Measurements from ENCODE around the gene ELP4. TPM values are rescaled to one million over a fixed set of nuclear protein-coding genes. Genes with fewer than 3 reads are reported as not detected.

Gene ELP4
- total RNA-seq, 6 experiments from 2014 or later = 7.3 to 16.4 (median 9.2) TPM

DNA sequence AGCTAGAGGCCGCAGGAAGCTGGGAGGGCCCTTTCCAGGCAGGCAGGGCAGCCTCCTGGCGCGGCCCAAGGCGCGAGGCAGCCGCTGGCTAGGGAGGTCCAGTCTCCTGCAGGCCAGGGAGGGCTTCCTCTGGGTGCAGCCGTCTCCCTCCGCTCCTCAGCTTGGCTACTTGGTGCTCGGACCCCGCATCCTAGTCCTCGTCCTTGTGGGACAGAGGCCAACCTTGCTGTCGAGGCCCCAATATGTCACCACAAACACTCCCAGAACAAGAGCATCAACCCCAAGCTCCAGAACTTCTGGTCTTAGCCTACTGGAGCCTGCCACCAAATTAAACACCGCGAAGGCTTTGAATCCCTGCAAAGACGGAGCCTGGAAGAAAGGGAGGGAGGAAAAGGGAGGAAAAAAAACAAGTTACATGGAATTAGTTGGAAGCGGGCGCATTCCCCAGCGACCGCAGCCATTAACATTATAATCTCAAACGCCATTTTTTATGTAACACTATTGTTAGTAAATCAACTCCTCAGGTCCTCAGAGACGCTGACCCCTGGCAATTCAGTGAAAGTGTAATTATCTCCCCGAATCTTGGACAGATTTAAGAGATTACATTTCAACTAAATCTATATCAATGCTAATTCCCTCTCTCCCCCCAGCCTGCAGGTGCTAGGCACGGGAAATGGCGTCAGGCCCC lies 314.2 kb downstream of the ELP4 start:
- H3K4me3 ChIP-seq = no peak overlapping the region
- no peaks in the 10 kb centered on the region for H3K9me3 ChIP-seq
- H3K4me1 ChIP-seq = peaks cover 0 to 8% (median 0%) of the 10 kb centered on the region in 4 donors
- peaks cover 25 to 77% of the 10 kb centered on the region in 2 donors for H3K27me3 ChIP-seq
- no peak for DNase-seq
- no peak for ATAC-seq
- no peaks in the 10 kb centered on the region for H3K36me3 ChIP-seq
- TF ChIP-seq POLR2A (IDR thresholded peaks at IDR 0.05) = no peak
- TF ChIP-seq, protein P1, sequence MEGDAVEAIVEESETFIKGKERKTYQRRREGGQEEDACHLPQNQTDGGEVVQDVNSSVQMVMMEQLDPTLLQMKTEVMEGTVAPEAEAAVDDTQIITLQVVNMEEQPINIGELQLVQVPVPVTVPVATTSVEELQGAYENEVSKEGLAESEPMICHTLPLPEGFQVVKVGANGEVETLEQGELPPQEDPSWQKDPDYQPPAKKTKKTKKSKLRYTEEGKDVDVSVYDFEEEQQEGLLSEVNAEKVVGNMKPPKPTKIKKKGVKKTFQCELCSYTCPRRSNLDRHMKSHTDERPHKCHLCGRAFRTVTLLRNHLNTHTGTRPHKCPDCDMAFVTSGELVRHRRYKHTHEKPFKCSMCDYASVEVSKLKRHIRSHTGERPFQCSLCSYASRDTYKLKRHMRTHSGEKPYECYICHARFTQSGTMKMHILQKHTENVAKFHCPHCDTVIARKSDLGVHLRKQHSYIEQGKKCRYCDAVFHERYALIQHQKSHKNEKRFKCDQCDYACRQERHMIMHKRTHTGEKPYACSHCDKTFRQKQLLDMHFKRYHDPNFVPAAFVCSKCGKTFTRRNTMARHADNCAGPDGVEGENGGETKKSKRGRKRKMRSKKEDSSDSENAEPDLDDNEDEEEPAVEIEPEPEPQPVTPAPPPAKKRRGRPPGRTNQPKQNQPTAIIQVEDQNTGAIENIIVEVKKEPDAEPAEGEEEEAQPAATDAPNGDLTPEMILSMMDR (IDR thresholded peaks at IDR 0.05) = no peak
- intact Hi-C loops (cut with DNase I) = no loop called here
- 5% methylated on average over 16 of the region's 24 CpGs for WGBS (ENCODE audit: insufficient coverage, low coverage, low lambda C conversion rate, missing lambda C conversion rate)
- no peak overlapping the region for H3K27ac ChIP-seq

DNA sequence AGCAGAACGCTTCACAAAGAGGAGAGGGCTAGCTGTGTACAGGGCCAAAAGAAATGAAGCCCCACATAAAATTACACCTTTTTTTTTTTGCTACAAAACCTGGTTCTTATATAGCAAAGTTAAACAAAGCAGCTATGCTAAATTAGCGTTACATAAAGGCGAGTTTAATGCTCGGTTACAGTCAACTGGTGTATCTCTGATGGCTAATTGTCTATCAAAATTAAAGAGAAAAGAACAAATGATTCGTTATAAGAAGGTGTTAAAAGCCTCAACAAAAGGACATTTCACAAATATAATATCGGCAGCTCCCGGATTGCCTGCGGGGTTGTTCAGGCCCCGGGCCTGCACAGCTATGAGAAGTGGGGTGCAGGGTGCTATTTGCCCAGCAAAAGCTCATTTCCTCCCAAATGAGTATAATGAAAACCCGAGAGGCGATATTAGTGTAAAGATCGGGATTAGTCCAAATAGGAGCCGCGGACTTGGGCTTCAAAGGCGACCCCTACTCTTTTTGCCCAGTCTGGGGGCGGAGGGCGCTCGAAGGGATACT lies 314.8 kb downstream of the ELP4 start:
- DNase-seq = no peak
- no peaks in the 10 kb centered on the region for H3K36me3 ChIP-seq
- intact Hi-C loops (cut with DNase I) = no loop called here

DNA sequence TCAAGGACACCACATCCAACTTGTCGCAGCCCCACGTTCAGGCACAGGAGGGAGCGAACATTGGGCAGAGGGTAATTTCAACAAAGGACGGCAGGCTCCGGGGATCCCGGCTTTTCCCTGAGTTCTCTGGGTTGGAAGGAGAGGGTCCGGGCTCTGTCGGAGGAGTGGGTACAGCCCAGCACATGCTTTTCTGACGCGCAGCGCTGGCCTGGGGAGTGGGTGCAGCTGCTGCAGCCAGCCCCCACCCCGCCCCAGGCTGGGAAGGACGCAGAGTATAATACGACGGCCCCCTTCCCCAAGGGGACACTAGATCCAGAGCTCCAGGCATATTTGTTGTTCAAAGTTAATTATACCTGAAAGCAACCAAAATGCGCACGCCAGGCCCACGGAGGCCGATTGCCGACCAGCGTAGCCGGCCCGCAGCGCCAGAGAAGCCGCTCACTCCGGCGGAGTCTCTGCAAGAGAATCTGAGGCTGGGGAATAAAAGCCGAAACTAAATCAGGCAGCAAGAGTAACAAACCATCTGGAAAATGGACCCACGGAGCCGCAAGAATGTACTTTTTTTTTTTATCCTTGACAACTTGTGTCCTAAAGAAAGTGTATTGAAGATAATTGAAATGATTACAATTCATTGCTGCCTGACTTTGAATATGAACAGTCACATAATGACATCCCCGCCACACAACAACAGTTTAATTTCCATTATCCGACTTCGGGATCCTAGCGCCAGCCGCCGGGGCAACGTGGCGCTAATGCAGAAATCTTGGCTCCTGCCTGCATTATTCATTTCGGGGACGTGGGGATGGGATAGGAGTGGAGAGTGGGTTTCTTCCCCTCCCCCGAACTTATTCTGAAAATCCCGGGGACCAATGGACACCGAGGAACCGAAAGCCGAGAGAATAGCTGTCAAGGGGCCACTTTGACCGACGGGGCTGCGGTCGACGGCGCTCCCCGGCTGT lies 315.6 kb downstream of the ELP4 start:
- Histone ChIP-seq H3K4me1 (peaks cover 0 to 8% (median 0%) of the 10 kb centered on the region in 4 donors), H3K9me3 (no peaks in the 10 kb centered on the region), H3K36me3 (no peaks in the 10 kb centered on the region), H3K27ac (no peak overlapping the region), H3K4me3 (no peak overlapping the region), H3K27me3 (peaks cover 24 to 72% of the 10 kb centered on the region in 2 donors)
- no peak for ATAC-seq
- WGBS (ENCODE audit: insufficient coverage, low coverage, low lambda C conversion rate, missing lambda C conversion rate) = 16% methylated on average over 39 of the region's 52 CpGs
- intact Hi-C loops (cut with DNase I) = no loop called here
- no peak for DNase-seq
- TF ChIP-seq POLR2A (IDR thresholded peaks at IDR 0.05) = no peak
- TF ChIP-seq, protein P1 (IDR thresholded peaks at IDR 0.05) = no peak

More for the DNA sequence above, 314.8 kb downstream of the ELP4 start:
- no peak overlapping the region for H3K4me3 ChIP-seq
- TF ChIP-seq POLR2A (IDR thresholded peaks at IDR 0.05) = no peak
- TF ChIP-seq, protein P1 (IDR thresholded peaks at IDR 0.05) = no peak
- no peak for ATAC-seq
- peaks cover 0 to 8% (median 0%) of the 10 kb centered on the region in 4 donors for H3K4me1 ChIP-seq
- H3K9me3 ChIP-seq = no peaks in the 10 kb centered on the region
- H3K27me3 ChIP-seq = peaks cover 25 to 73% of the 10 kb centered on the region in 2 donors
- no peak overlapping the region for H3K27ac ChIP-seq
- 7% methylated on average over 17 of the region's 18 CpGs for WGBS (ENCODE audit: insufficient coverage, low coverage, low lambda C conversion rate, missing lambda C conversion rate)

DNA sequence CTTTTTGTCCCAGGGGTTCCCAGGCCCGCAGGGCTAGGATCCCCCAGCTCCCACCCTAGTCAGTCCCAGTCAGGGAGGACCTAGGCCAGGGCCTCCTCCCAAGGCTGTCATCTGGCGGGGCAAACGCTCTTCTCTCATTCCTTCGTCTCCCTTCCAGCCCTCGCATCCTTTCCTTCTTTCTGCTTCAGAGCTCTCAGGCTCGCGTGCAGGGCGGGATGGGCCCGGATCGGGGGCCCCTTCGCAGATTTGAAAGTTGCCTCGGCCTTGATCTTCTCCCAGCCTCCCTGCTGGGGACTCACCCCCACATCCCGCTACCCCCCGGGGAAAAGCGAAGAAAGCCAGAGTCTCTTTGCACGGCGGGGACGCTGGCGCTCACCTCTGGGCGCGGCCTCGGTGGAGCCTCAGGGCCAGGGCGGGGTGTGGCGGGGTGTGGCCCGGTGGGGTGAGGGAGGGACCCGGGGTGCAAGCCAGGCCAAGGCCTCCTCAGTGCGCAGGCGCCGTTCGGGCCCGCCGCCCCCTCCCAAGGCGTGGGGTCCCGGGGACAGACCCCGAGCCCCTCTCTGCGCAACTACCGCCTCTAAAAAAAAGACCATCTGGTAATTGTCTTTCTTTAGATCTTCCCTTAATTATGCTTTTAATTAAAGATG lies 316.4 kb downstream of the ELP4 start:
- WGBS (ENCODE audit: insufficient coverage, low coverage, low lambda C conversion rate, missing lambda C conversion rate) = 4% methylated on average over 17 of the region's 37 CpGs
- no peaks in the 10 kb centered on the region for H3K36me3 ChIP-seq
- no peak for TF ChIP-seq POLR2A (IDR thresholded peaks at IDR 0.05)
- TF ChIP-seq, protein P1 (IDR thresholded peaks at IDR 0.05) = no peak
- intact Hi-C loops (cut with DNase I) = no loop called here
- no peak overlapping the region for H3K27ac ChIP-seq
- DNase-seq (no peak), ATAC-seq (peak in 1 of 4 donors; percentile 38)
- H3K27me3 ChIP-seq = peaks cover 16 to 68% of the 10 kb centered on the region in 2 donors
- H3K4me3 ChIP-seq = no peak overlapping the region
- no peaks in the 10 kb centered on the region for H3K9me3 ChIP-seq
- H3K4me1 ChIP-seq = peaks cover 0 to 8% (median 0%) of the 10 kb centered on the region in 4 donors
